Liver (tissue), 9 donors: ENCODE results near the gene PCDHGA10. TPM values are rescaled to one million over a fixed set of nuclear protein-coding genes. Genes with fewer than 3 reads are reported as not detected.

Source experiments
- DNase-seq: peaks from one replicate; pipeline ENCODE4 v3.0.0-alpha.2; 2017; ENCODE audit warnings: low spot score
- H3K27ac ChIP-seq, 2 donors: one replicate each; pipeline ENCODE4 v1.7.0; 2013; ENCODE audit warnings: inconsistent platforms in 2 of 2, low read length in 2 of 2, control low read depth in 1 of 2, low read depth in 1 of 2, mild to moderate bottlenecking in 1 of 2
- H3K27me3 ChIP-seq, 4 donors: one replicate each; pipeline versions ENCODE4 v1.6.1 to v1.7.0; 2013; ENCODE audit warnings: low read length in 3 of 4, inconsistent platforms in 1 of 4, mild to moderate bottlenecking in 1 of 4, moderate library complexity in 1 of 4; ENCODE audit not compliant: control insufficient read depth in 4 of 4, insufficient read depth in 4 of 4
- H3K36me3 ChIP-seq, 4 donors: one replicate each; pipeline versions ENCODE4 v1.6.1 to v1.7.0; 2013; ENCODE audit warnings: low read length in 3 of 4, mild to moderate bottlenecking in 3 of 4, low read depth in 1 of 4, moderate library complexity in 1 of 4; ENCODE audit not compliant: control insufficient read depth in 4 of 4, insufficient read depth in 3 of 4
- H3K4me1 ChIP-seq, 4 donors: one replicate each; pipeline versions ENCODE4 v1.6.1 to v1.7.0; 2013; ENCODE audit warnings: low read length in 3 of 4, mild to moderate bottlenecking in 3 of 4, moderate library complexity in 1 of 4; ENCODE audit not compliant: control insufficient read depth in 4 of 4, insufficient read depth in 4 of 4
- H3K4me3 ChIP-seq, 3 donors: one replicate each; pipeline versions ENCODE4 v1.6.1 to v1.7.0; 2013; ENCODE audit warnings: low read length in 3 of 3, control low read depth in 1 of 3, low read depth in 1 of 3, mild to moderate bottlenecking in 1 of 3
- H3K9ac ChIP-seq, 2 donors: one replicate each; pipeline ENCODE4 v1.7.0; 2013; ENCODE audit warnings: low read length in 2 of 2, mild to moderate bottlenecking in 2 of 2, moderate library complexity in 2 of 2, control low read depth in 1 of 2, low read depth in 1 of 2
- H3K9me3 ChIP-seq, 4 donors: one replicate each; pipeline versions ENCODE4 v1.6.1 to v1.7.0; 2013; ENCODE audit warnings: low read length in 3 of 4; ENCODE audit not compliant: control insufficient read depth in 4 of 4
- EGR1 ChIP-seq, 2 donors: IDR thresholded peaks; 2 replicates each; pipeline ENCODE4 v1.6.1; 2016 to 2018; ENCODE audit warnings: antibody characterized with exemption in 2 of 2, low read depth in 2 of 2
- FOXA1 ChIP-seq: IDR thresholded peaks from 2 replicates; pipeline ENCODE4 v1.6.1; 2016; ENCODE audit warnings: antibody characterized with exemption
- FOXA2 ChIP-seq: IDR thresholded peaks from 2 replicates; pipeline ENCODE4 v1.6.1; 2016; ENCODE audit warnings: antibody characterized with exemption
- GABPA ChIP-seq, 2 donors: IDR thresholded peaks in 1 of 2; conservative IDR thresholded peaks in 1 of 2; 2 replicates each; pipeline ENCODE4 v1.6.1; 2016; ENCODE audit warnings: antibody characterized with exemption in 2 of 2, mild to moderate bottlenecking in 1 of 2, moderate library complexity in 1 of 2
- HNF4A ChIP-seq, 2 donors: conservative IDR thresholded peaks; 2 replicates each; pipeline ENCODE4 v1.6.1; 2016; ENCODE audit warnings: antibody characterized with exemption in 2 of 2, mild to moderate bottlenecking in 2 of 2
- HNF4G ChIP-seq: IDR thresholded peaks from 2 replicates; pipeline ENCODE4 v1.6.1; 2016; ENCODE audit warnings: antibody characterized with exemption
- JUND ChIP-seq, 2 donors: IDR thresholded peaks; 2 replicates each; pipeline ENCODE4 v1.6.1; 2016; ENCODE audit warnings: antibody characterized with exemption in 2 of 2
- NR2F2 ChIP-seq: IDR thresholded peaks from 2 replicates; pipeline ENCODE4 v1.6.1; 2016; ENCODE audit warnings: antibody characterized with exemption
- RAD21 ChIP-seq, 2 donors: IDR thresholded peaks; 2 replicates each; pipeline ENCODE4 v1.6.1; 2016; ENCODE audit warnings: antibody characterized with exemption in 2 of 2, mild to moderate bottlenecking in 2 of 2
- RXRA ChIP-seq, 2 donors: IDR thresholded peaks; 2 replicates each; pipeline ENCODE4 v1.6.1; 2017 to 2018; ENCODE audit warnings: antibody characterized with exemption in 2 of 2, mild to moderate bottlenecking in 1 of 2
- SP1 ChIP-seq: IDR thresholded peaks from 2 replicates; pipeline ENCODE4 v1.6.1; 2018; ENCODE audit warnings: antibody characterized with exemption, mild to moderate bottlenecking
- TAF1 ChIP-seq: conservative IDR thresholded peaks from 2 replicates; pipeline ENCODE4 v1.6.1; 2016; ENCODE audit warnings: antibody characterized with exemption, mild to moderate bottlenecking
- YY1 ChIP-seq: IDR thresholded peaks from 2 replicates; pipeline ENCODE4 v1.6.1; 2016; ENCODE audit warnings: antibody characterized with exemption, mild to moderate bottlenecking
- WGBS: extraction: QIAGEN DNeasy Blood & Tissue Kit; methylation state at CpG from one replicate; pipeline ENCODE4 v1.1.7; 2013; 5-methylcytosine and 5-hydroxymethylcytosine counted together
- polyA plus RNA-seq, 2 donors: library from polyadenylated mRNA; stranded (reverse) in 1 of 2; unstranded in 1 of 2; fragments of 200-250 nt in 1 of 2; fragments of >200 nt in 1 of 2; fragmentation: Nextera tagmentation in 1 of 2; extraction: Ambion mirVana in 1 of 2; gene quantifications; one replicate each; pipeline versions ENCODE4 v1.2.1 to v1.2.3, GENCODE V29; 2013 to 2015
- total RNA-seq, 2 donors: library from RNA; depleted of rRNA; stranded (reverse); fragments of >200 nt; gene quantifications; one replicate each; pipeline ENCODE4 v1.2.3, GENCODE V29; 2014
- TF ChIP-seq, protein P1 (sequence below): IDR thresholded peaks from 2 replicates; pipeline ENCODE4 v1.6.1; 2016; ENCODE audit warnings: antibody characterized with exemption
- TF ChIP-seq, protein P2 (sequence below): IDR thresholded peaks from 2 replicates; pipeline ENCODE4 v1.6.1; 2016; ENCODE audit warnings: antibody characterized with exemption
- TF ChIP-seq, protein P3 (sequence below): IDR thresholded peaks from 2 replicates; pipeline ENCODE4 v1.6.1; 2016; ENCODE audit warnings: antibody characterized with exemption, mild to moderate bottlenecking
- TF ChIP-seq, protein P4 (sequence below): IDR thresholded peaks from 2 replicates; pipeline ENCODE4 v1.6.1; 2016; ENCODE audit warnings: antibody characterized with exemption
- TF ChIP-seq, protein P5 (sequence below): fragments of 150-350 bp; IDR thresholded peaks from 2 replicates; pipeline ENCODE4 v1.5.1; 2017; ENCODE audit warnings: improper control_type of control experiment, low read depth, low read length; ENCODE audit not compliant: missing input control
- donor health status: healthy.
- donor health status: healthy.
- donor health status: healthy.
- donor health status: healthy.
- donor health status: healthy.

PCDHGA10 gene
- total and polyA plus RNA-seq, 4 donors = 1.2 to 3.9 (median 1.6) TPM

DNA sequence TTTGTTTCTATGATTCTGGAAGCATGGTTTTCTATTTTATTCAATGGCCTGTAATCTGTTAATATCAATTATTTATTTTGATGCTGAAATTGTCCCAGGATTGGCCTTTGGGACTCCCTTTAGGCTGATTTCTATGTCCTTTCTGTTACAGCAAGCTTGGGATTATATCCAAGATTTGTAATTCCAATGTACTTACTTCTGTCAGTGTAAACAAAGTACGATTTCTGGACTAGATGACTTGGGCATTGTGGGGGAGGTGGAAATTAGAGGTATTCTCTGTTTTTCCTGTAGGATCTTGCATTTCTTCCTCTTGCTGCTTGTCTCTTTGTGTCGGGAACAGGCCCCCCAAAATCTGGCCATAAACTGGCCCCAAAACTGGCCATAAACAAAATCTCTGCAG, 21.2 kb downstream of the PCDHGA10 start:
- Histone ChIP-seq H3K9me3 (peaks cover 18 to 54% (median 26%) of the 10 kb centered on the region in 4 donors), H3K27me3 (no peaks in the 10 kb centered on the region), H3K36me3 (no peaks in the 10 kb centered on the region), H3K4me1 (peaks cover 0 to 11% (median 2%) of the 10 kb centered on the region in 4 donors), H3K9ac (no peak overlapping the region), H3K4me3 (no peak overlapping the region), H3K27ac (no peak overlapping the region)
- TF ChIP-seq HNF4G (no peak), TAF1 (no peak), FOXA1 (no peak)
- TF ChIP-seq, protein P1, sequence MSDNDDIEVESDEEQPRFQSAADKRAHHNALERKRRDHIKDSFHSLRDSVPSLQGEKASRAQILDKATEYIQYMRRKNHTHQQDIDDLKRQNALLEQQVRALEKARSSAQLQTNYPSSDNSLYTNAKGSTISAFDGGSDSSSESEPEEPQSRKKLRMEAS = no peak
- TF ChIP-seq, protein P2, sequence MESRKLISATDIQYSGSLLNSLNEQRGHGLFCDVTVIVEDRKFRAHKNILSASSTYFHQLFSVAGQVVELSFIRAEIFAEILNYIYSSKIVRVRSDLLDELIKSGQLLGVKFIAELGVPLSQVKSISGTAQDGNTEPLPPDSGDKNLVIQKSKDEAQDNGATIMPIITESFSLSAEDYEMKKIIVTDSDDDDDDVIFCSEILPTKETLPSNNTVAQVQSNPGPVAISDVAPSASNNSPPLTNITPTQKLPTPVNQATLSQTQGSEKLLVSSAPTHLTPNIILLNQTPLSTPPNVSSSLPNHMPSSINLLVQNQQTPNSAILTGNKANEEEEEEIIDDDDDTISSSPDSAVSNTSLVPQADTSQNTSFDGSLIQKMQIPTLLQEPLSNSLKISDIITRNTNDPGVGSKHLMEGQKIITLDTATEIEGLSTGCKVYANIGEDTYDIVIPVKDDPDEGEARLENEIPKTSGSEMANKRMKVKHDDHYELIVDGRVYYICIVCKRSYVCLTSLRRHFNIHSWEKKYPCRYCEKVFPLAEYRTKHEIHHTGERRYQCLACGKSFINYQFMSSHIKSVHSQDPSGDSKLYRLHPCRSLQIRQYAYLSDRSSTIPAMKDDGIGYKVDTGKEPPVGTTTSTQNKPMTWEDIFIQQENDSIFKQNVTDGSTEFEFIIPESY = no peak
- TF ChIP-seq, protein P3, sequence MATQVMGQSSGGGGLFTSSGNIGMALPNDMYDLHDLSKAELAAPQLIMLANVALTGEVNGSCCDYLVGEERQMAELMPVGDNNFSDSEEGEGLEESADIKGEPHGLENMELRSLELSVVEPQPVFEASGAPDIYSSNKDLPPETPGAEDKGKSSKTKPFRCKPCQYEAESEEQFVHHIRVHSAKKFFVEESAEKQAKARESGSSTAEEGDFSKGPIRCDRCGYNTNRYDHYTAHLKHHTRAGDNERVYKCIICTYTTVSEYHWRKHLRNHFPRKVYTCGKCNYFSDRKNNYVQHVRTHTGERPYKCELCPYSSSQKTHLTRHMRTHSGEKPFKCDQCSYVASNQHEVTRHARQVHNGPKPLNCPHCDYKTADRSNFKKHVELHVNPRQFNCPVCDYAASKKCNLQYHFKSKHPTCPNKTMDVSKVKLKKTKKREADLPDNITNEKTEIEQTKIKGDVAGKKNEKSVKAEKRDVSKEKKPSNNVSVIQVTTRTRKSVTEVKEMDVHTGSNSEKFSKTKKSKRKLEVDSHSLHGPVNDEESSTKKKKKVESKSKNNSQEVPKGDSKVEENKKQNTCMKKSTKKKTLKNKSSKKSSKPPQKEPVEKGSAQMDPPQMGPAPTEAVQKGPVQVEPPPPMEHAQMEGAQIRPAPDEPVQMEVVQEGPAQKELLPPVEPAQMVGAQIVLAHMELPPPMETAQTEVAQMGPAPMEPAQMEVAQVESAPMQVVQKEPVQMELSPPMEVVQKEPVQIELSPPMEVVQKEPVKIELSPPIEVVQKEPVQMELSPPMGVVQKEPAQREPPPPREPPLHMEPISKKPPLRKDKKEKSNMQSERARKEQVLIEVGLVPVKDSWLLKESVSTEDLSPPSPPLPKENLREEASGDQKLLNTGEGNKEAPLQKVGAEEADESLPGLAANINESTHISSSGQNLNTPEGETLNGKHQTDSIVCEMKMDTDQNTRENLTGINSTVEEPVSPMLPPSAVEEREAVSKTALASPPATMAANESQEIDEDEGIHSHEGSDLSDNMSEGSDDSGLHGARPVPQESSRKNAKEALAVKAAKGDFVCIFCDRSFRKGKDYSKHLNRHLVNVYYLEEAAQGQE = no peak
- WGBS = 59% methylated on average over 2 of the region's 2 CpGs
- no peak for DNase-seq

DNA sequence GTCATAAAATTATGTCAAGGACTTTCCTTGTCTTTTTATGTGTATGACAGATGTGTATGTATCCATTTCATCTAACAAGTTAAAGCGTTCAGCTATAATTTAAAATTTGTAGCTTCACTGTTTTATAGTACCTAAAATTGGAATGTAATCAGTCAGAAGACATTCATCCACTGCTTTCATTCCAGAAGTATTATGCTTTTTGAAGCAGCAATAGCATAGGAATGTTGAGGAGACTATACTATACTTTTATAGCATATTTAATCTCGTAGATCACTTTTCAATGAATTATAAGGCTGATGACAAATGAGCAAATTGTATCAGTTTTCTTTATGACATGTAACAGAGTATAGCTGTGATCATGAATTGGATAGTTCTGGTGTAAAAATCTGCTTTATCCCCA, 24.4 kb downstream of the PCDHGA10 start:
- TF ChIP-seq HNF4A (conservative IDR thresholded peaks at IDR 0.05) (no peak), FOXA1 (no peak), NR2F2 (no peak), TAF1 (no peak), SP1 (no peak), RXRA (IDR thresholded peaks at IDR 0.05) (no peak), JUND (IDR thresholded peaks at IDR 0.05) (no peak), GABPA (IDR thresholded peaks at IDR 0.05 in 1 of 2, conservative IDR thresholded peaks at IDR 0.05 in 1 of 2) (no peak), FOXA2 (no peak), HNF4G (no peak), EGR1 (IDR thresholded peaks at IDR 0.05; ENCODE audit: low read depth in 2 of 2) (no peak), RAD21 (IDR thresholded peaks at IDR 0.05) (no peak), YY1 (no peak)
- TF ChIP-seq, protein P4, sequence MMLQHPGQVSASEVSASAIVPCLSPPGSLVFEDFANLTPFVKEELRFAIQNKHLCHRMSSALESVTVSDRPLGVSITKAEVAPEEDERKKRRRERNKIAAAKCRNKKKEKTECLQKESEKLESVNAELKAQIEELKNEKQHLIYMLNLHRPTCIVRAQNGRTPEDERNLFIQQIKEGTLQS = no peak
- TF ChIP-seq, protein P2 = no peak
- TF ChIP-seq, protein P1 = no peak
- TF ChIP-seq, protein P3 = no peak
- TF ChIP-seq, protein P5, sequence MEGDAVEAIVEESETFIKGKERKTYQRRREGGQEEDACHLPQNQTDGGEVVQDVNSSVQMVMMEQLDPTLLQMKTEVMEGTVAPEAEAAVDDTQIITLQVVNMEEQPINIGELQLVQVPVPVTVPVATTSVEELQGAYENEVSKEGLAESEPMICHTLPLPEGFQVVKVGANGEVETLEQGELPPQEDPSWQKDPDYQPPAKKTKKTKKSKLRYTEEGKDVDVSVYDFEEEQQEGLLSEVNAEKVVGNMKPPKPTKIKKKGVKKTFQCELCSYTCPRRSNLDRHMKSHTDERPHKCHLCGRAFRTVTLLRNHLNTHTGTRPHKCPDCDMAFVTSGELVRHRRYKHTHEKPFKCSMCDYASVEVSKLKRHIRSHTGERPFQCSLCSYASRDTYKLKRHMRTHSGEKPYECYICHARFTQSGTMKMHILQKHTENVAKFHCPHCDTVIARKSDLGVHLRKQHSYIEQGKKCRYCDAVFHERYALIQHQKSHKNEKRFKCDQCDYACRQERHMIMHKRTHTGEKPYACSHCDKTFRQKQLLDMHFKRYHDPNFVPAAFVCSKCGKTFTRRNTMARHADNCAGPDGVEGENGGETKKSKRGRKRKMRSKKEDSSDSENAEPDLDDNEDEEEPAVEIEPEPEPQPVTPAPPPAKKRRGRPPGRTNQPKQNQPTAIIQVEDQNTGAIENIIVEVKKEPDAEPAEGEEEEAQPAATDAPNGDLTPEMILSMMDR = no peak
- 87% methylated on average over 2 of the region's 2 CpGs for WGBS
- Histone ChIP-seq H3K36me3 (no peaks in the 10 kb centered on the region), H3K9ac (no peak overlapping the region), H3K4me3 (no peak overlapping the region), H3K27ac (no peak overlapping the region), H3K27me3 (no peaks in the 10 kb centered on the region), H3K4me1 (no peaks in the 10 kb centered on the region), H3K9me3 (peaks cover 8 to 50% (median 20%) of the 10 kb centered on the region in 4 donors)
- no peak for DNase-seq
